ENCODE results near the gene SF3B4.

DNA sequence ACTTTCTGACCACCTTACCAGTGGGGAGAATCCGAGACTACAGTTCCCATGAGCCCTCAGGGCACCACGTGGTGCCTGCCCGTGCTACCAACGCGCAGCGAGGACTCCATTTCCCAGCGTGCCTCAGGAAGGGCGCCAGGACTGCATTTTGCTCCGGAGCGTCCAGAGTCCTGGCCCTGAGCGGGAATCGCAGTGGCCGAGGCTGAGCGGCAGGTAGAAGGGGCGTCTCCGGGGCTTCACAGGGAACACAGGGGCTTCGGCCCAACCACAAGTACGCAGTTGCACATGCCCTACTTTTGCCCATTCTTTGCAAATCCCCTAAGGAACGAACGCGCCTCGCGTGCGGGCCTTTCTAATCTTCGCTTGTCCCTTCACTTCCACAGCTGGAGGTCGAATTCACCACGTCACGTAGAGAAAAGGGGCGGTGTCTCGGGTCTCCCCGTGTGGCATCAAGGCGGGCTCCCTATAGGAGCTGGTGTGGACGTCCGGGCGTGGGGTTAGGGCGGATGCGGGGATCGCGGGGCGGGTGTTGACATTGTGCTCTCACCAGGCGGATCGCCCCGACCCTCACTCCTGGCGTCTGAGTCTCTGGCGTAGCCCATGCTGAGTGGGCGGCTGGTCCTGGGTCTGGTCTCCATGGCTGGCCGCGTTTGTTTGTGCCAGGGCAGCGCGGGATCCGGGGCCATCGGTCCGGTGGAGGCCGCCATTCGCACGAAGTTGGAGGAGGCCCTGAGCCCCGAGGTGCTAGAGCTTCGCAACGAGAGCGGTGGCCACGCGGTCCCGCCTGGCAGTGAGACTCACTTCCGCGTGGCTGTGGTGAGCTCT is 27.9 kb downstream of the SF3B4 start, which contains the start of gene BOLA1:
- TF ChIP-seq, protein P1, sequence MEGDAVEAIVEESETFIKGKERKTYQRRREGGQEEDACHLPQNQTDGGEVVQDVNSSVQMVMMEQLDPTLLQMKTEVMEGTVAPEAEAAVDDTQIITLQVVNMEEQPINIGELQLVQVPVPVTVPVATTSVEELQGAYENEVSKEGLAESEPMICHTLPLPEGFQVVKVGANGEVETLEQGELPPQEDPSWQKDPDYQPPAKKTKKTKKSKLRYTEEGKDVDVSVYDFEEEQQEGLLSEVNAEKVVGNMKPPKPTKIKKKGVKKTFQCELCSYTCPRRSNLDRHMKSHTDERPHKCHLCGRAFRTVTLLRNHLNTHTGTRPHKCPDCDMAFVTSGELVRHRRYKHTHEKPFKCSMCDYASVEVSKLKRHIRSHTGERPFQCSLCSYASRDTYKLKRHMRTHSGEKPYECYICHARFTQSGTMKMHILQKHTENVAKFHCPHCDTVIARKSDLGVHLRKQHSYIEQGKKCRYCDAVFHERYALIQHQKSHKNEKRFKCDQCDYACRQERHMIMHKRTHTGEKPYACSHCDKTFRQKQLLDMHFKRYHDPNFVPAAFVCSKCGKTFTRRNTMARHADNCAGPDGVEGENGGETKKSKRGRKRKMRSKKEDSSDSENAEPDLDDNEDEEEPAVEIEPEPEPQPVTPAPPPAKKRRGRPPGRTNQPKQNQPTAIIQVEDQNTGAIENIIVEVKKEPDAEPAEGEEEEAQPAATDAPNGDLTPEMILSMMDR (conservative IDR thresholded peaks at IDR 0.05) = no peak
- peak; percentile 85 for TF ChIP-seq ZFX (IDR thresholded peaks at IDR 0.05)
